ENCODE data around the gene TENM4.

Gene TENM4

DNA sequence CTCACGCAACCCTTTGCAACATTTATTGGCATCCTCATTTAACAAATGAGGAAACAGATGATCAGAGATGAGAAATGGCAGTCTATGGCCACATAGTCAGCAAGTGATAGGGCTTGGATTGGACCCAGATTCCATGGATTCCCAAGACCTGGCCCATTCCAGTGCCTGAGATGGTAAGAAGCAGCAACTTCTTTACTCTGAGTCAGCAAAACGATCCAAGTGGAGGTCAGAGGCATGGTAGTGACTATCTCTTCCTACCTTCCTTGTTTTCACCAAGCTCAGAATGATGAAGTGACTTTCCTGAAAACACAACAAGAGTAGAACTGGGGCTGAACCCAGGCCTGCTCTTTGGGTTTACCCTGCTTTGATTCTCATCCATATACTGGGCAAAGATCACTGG is 293.1 kb downstream of the TENM4 start:
- H3K4me3 ChIP-seq (ENCODE audit: low read depth, low read length): no peak overlapping the region
- DNase-seq (ENCODE audit: low read depth): no peak
- no peak for TF ChIP-seq CTCF (conservative IDR thresholded peaks at IDR 0.05; ENCODE audit: low read depth, low read length)

DNA sequence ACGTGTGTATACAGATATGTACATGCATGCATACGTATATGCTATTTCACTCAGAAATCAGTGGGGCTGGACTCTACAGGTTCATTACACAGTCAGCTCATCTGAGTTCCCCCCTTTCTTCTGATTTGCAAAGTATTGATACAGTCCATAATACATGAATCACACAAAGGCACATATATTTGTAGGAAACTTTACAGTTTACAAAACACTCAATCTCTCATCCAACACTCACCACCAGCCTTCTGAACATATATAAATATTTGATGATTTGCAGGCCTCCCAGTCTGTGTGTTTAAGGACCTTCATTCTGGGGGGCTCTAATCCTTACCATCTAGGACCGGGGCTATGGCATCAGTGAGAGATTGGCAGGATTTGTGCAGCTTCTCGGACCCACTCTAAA is 293.8 kb downstream of the TENM4 start:
- TF ChIP-seq CTCF (conservative IDR thresholded peaks at IDR 0.05; ENCODE audit: low read depth, low read length): no peak
- no peak overlapping the region for H3K4me3 ChIP-seq (ENCODE audit: low read depth, low read length)
- DNase-seq (ENCODE audit: low read depth): no peak

GRCh38 chr11:79139900-79140299 is 300.9 kb downstream of the TENM4 start:
- no peak for DNase-seq (ENCODE audit: low read depth)
- no peak for TF ChIP-seq CTCF (conservative IDR thresholded peaks at IDR 0.05; ENCODE audit: low read depth, low read length)
- no peak overlapping the region for H3K4me3 ChIP-seq (ENCODE audit: low read depth, low read length)

DNA sequence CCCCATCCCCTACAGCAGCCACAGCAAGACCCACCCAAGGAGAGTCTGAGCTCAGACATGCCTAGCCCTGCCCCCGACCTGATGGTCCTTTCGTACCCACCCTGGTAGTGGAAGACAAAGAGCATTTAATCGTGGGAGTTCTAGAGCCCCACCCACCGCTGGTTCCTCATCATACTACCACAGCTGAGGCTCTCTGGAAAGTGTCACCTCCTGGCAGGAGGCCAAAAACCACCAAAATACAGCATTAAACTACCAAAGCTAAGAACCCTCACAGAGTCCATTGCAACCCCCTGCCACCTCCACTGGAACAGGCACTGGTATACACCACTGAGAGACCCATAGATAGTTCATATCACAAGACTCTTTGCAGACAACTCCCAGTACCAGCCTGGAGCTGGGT is 311.1 kb downstream of the TENM4 start:
- no peak for DNase-seq (ENCODE audit: low read depth)
- no peak overlapping the region for H3K4me3 ChIP-seq (ENCODE audit: low read depth, low read length)
- TF ChIP-seq CTCF (conservative IDR thresholded peaks at IDR 0.05; ENCODE audit: low read depth, low read length): no peak

GRCh38 chr11:79128291-79128690 is 312.5 kb downstream of the TENM4 start:
- DNase-seq (ENCODE audit: low read depth): no peak
- TF ChIP-seq CTCF (conservative IDR thresholded peaks at IDR 0.05; ENCODE audit: low read depth, low read length): no peak
- H3K4me3 ChIP-seq (ENCODE audit: low read depth, low read length): no peak overlapping the region

DNA sequence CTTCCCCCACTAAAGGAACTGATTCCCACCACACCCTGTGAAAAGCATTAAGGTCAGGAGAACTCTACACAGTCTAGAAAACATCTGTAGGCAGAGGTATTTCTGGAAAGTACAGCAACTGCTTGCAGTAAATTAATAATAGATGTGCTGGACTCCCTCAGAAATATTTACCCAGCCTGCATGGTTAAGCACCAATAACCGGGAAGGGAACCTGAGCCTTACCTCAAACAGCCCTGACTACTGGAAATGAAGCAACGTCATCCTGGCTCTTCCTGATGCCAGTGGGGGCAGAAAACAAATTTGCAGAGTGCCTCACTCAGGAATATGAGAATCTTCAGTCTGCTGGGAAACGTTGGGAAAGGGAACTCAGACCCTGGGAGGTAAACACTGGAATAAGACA is 318.1 kb downstream of the TENM4 start:
- no peak for TF ChIP-seq CTCF (conservative IDR thresholded peaks at IDR 0.05; ENCODE audit: low read depth, low read length)
- DNase-seq (ENCODE audit: low read depth): no peak
- H3K4me3 ChIP-seq (ENCODE audit: low read depth, low read length): no peak overlapping the region

- no peak overlapping the region for H3K4me3 ChIP-seq (ENCODE audit: low read depth, low read length)
- no peak for TF ChIP-seq CTCF (conservative IDR thresholded peaks at IDR 0.05; ENCODE audit: low read depth, low read length)
- no peak for DNase-seq (ENCODE audit: low read depth)
These were observed 319.5 kb downstream of the TENM4 start for GRCh38 chr11:79121351-79121750.

Data from choroid plexus epithelial cell (primary cell).